HuH-7 (cell line): ENCODE measurements around the gene TMEM175.

Experiments
- DNase-seq: peaks from one replicate; pipeline ENCODE4 v3.0.0; 2011; ENCODE audit warnings: low spot score

Gene TMEM175

DNA sequence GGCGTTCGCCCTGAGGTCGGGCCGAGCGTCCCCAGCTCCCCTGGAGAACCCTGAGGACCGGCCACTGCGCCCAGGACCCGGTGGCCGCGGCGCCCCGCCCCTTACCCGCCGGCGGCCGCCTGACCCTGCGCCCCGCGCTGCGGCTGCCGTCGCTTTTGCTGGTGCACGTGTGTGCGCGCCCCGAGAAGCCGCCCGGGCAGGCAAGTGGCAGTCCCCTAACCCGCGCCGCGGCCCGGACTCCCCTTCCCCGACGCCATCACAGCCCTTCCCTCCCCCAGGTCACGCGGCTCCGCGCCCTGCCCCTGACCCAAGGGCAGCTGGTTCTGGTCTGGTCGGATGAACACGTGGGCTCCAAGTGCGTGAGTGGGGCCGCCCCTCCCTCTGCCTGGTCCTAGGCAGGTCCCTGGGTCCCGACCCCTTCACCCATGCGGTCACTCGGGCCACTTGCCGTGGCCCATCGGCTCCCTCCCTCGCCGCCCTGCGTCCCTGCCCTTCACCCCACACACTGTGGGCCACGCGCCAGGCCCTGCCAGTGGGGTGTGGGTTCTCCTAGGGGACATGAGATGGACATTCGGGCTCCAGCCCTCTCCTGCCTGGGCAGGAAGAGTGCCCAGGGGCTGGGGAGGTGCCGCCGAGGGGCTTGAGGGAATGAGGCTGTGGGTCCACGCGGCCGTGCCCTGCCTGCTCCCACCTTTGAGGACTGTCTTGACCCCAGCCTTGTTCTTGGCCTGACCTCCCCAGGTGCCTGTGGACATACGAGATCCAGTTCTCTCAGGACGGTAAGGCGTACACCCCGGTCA, 71.2 kb downstream of the TMEM175 start:
- no peak for DNase-seq

DNA sequence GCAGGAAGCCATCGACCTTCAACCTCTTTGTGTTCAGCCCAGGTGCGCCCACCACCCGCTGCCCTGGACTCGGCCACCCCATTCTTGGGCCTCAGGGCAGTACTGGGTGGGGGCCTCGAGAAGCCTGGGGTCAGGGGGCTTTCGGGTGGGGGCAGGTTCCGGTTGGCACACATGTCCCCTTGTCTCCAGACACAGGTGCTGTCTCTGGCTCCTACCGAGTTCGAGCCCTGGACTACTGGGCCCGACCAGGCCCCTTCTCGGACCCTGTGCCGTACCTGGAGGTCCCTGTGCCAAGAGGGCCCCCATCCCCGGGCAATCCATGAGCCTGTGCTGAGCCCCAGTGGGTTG, 71.8 kb downstream of the TMEM175 start:
- no peak for DNase-seq

DNA sequence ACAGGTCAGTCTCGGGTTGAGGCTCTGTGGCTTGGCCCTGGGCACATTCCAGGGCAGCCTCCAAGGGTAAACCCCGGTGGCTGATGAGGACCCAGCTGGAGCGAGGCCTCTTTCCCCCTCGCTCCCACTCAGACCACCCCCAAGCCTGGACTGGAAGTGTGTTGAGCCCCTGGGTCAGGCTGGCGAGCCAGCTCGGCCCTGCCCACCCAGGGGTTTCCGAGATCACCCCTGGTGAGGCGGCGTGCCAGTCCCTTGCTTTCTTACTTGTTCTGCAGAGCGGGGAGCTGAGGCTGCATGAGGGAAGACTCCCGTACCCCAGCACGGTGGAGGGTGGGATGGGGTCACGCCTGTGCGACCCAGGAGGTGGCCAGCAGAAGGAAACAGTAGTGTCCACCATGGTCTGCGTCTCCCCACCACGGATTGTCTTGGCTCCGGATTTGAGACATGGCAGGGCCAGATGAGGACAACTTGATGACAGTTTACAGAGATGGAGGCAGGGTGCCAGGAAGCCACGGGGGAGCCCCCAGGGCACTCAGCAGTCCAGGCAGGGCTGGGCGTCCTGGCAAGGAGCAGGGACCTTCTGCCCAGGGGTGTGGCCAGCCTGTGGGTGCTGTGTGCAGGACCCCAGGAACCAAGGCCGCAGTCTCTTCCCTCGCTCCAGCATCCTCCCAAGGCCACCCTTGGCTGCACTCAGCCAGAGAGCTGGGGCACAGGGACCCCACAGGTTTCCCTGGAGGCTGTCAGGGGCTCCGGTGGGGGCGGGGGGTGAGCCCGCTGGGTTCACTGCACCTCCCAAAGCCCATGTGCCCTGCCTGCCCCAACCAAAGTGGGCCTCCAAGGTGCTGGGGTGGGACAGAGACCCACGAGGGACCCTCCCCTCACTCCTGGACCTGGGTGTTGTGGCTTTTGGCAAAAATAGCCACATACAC, 72.6 kb downstream of the TMEM175 start:
- DNase-seq = no peak

DNA sequence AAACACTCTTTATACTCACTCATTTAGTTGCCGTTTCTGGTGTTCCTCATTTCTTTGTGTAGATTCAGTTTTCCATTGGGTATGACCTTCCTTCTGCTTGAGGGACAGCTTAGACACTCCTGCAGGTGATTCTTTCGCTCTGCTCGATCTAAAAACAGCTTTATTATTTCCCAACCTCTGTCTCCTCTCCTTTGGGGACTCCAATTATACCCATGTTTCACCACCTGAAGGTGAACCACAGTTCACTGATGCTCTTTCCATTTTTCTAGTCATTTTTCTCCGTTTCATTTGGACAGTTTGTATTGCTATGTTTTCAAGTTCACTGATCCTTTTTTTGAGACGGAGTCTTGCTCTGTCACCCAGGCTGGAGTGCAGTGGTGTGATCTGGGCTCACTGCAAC, 74.6 kb downstream of the TMEM175 start:
- DNase-seq = no peak
